HCT116 (cell line): Measurements from ENCODE around the gene PRKN. TPM values are rescaled to one million over a fixed set of nuclear protein-coding genes. Genes with fewer than 3 reads are reported as not detected.

Source experiments
- ATAC-seq: fragments of 200-7000 bp; cut with Tn5 transposase; 2 replicates; pipeline ENCODE4 v1.9.1; 2020; ENCODE audit warnings: mild to moderate bottlenecking, moderate library complexity
- BruUV-seq: library from RNA; stranded (reverse); fragments of 400-500 nt; replicated peaks from 2 replicates; lab custom pipeline; 2021; lab: Mats Ljungman, UMichigan
- CTCF ChIA-PET: fragments of 300-600 bp; sonication (Branson Sonifier 250); formaldehyde crosslinking; loops from one replicate; lab custom pipeline; 2021; ENCODE audit warnings: antibody characterized with exemption; lab: Charles Lee
- POLR2A ChIA-PET: fragments of 300-600, 350-600 bp; sonication (Branson Sonifier 250); formaldehyde crosslinking; loops from one replicate; lab custom pipeline; 2021; ENCODE audit warnings: antibody characterized with exemption; lab: Charles Lee
- RAD21 ChIA-PET, 2 experiments: fragments of 300-600 bp; sonication (Branson Sonifier 250); formaldehyde crosslinking; loops; one replicate each; lab custom pipeline; 2023; ENCODE audit warnings: low total read pairs in 2 of 2; ENCODE audit not compliant: uncharacterized antibody in 2 of 2, unreplicated experiment in 2 of 2, low non-redundant PET in 1 of 2; lab: Charles Lee
- DNase-seq: peaks from one replicate; pipeline ENCODE4 v3.0.0-alpha.2; 2010; ENCODE audit warnings: low read depth, low spot score
- H2AFZ ChIP-seq: fragments of 200-600 bp; shearing (Covaris generic), sonication (generic); 2 replicates; pipeline ENCODE4 v1.6.1; 2017; ENCODE audit warnings: low read depth, mixed run types, mixed read lengths, antibody characterized with exemption, low read length; ENCODE audit not compliant: poor library complexity, severe bottlenecking
- H3K27ac ChIP-seq: 2 replicates; pipeline ENCODE4 v1.5.1; 2012; ENCODE audit warnings: low read depth, low read length
- H3K27me3 ChIP-seq: fragments of 200-600 bp; sonication (generic); 2 replicates; pipeline ENCODE4 v1.6.1; 2016; ENCODE audit warnings: mixed run types, low read length, mixed read lengths; ENCODE audit not compliant: insufficient read depth
- H3K36me3 ChIP-seq, 2 experiments: fragments of 200-500 bp in 1 of 2; fragments of 200-600 bp in 1 of 2; sonication (Bioruptor generic) in 1 of 2; sonication (generic) in 1 of 2; 2 replicates each; pipeline versions ENCODE4 v1.5.1 to v1.6.1; 2014 to 2016; ENCODE audit warnings: low read length in 2 of 2, inconsistent platforms in 1 of 2, mixed read lengths in 1 of 2, mixed run types in 1 of 2; ENCODE audit not compliant: insufficient read depth in 2 of 2, control insufficient read depth in 1 of 2
- H3K4me1 ChIP-seq, 2 experiments: fragments of 200-600 bp in 1 of 2; sonication (generic) in 1 of 2; 2 replicates each; pipeline versions ENCODE4 v1.5.1 to v1.6.1; 2012 to 2017; ENCODE audit warnings: low read length in 2 of 2, inconsistent platforms in 1 of 2, mild to moderate bottlenecking in 1 of 2, mixed read lengths in 1 of 2, mixed run types in 1 of 2, moderate library complexity in 1 of 2; ENCODE audit not compliant: insufficient read depth in 2 of 2, control insufficient read depth in 1 of 2
- H3K4me2 ChIP-seq: fragments of 200-600 bp; sonication (generic); 2 replicates; pipeline ENCODE4 v1.6.1; 2017; ENCODE audit warnings: mixed run types, low read length, mixed read lengths
- H3K4me3 ChIP-seq, 2 experiments: fragments of 200-600 bp in 1 of 2; sonication (generic) in 1 of 2; replicated peaks in 1 of 2; 2 replicates each; pipeline ENCODE4 v1.5.1; 2011 to 2016; ENCODE audit warnings: low read length in 2 of 2, control low read depth in 1 of 2, low read depth in 1 of 2, mild to moderate bottlenecking in 1 of 2, mixed read lengths in 1 of 2, mixed run types in 1 of 2
- H3K79me2 ChIP-seq: fragments of 200-600 bp; sonication (generic); 2 replicates; pipeline ENCODE4 v1.6.1; 2017; ENCODE audit warnings: mild to moderate bottlenecking, mixed run types, low read length, moderate library complexity, mixed read lengths; ENCODE audit not compliant: insufficient read depth
- H3K9ac ChIP-seq: fragments of 200-600 bp; sonication (generic); 2 replicates; pipeline ENCODE4 v1.6.1; 2016; ENCODE audit warnings: low read length, mixed read lengths
- H3K9me2 ChIP-seq: fragments of 200-600 bp; sonication (generic), shearing (Covaris generic); 2 replicates; pipeline ENCODE4 v1.6.1; 2017; ENCODE audit warnings: mixed run types, mild to moderate bottlenecking, moderate library complexity; ENCODE audit not compliant: insufficient read depth
- H3K9me3 ChIP-seq, 2 experiments: fragments of 200-500 bp in 1 of 2; fragments of 200-600 bp in 1 of 2; sonication (Bioruptor generic) in 1 of 2; sonication (generic) in 1 of 2; 2 replicates each; pipeline ENCODE4 v1.6.1; 2014 to 2017; ENCODE audit warnings: low read length in 2 of 2, mixed read lengths in 2 of 2, inconsistent platforms in 1 of 2, low read depth in 1 of 2, mild to moderate bottlenecking in 1 of 2, mixed run types in 1 of 2, moderate library complexity in 1 of 2; ENCODE audit not compliant: control insufficient read depth in 1 of 2, insufficient read depth in 1 of 2
- H4K20me1 ChIP-seq: fragments of 200-600 bp; sonication (generic), shearing (Covaris generic); 2 replicates; pipeline ENCODE4 v1.6.1; 2017; ENCODE audit warnings: mixed run types, mild to moderate bottlenecking, moderate library complexity; ENCODE audit not compliant: insufficient read depth
- CBX3 ChIP-seq: IDR thresholded peaks from 2 replicates; pipeline ENCODE4 v1.6.1; 2012; ENCODE audit warnings: low read depth
- CEBPB ChIP-seq: IDR thresholded peaks from 2 replicates; pipeline ENCODE4 v1.6.1; 2012; ENCODE audit warnings: low read depth
- EZH2 ChIP-seq: fragments of 200-600 bp; sonication (generic); IDR thresholded peaks from 2 replicates; pipeline ENCODE4 v1.6.1; 2017; ENCODE audit warnings: antibody characterized with exemption, mixed run types
- EZH2phosphoT487 ChIP-seq: fragments of 200-600 bp; IDR thresholded peaks from 2 replicates; pipeline ENCODE4 v1.6.1; 2018; ENCODE audit warnings: antibody characterized with exemption, borderline replicate concordance
- FOSL1 ChIP-seq: IDR thresholded peaks from 2 replicates; pipeline ENCODE4 v1.6.1; 2012; ENCODE audit warnings: low read depth
- JUND ChIP-seq: IDR thresholded peaks from 2 replicates; pipeline ENCODE4 v1.6.1; 2012
- POLR2AphosphoS5 ChIP-seq: IDR thresholded peaks from 2 replicates; pipeline ENCODE4 v1.6.1; 2011; ENCODE audit warnings: mild to moderate bottlenecking, low read depth, low read length, moderate library complexity
- YY1 ChIP-seq: IDR thresholded peaks from 2 replicates; pipeline ENCODE4 v1.6.1; 2011; ENCODE audit warnings: low read length, low read depth, moderate library complexity, mild to moderate bottlenecking; ENCODE audit not compliant: insufficient replicate concordance; ENCODE audit errors: extremely low read depth
- intact Hi-C: fragments of 100-400 bp; cut with micrococcal nuclease; formaldehyde crosslinking; loops from 2 replicates; pipeline ENCODE4 v1.10.0; 2022
- total RNA-seq: library from RNA; stranded (reverse); gene quantifications from one replicate; pipeline ENCODE4 v1.2.1, GENCODE V29; 2021; ENCODE audit not compliant: unreplicated experiment
- TF ChIP-seq, protein P1 (sequence below): IDR thresholded peaks from 2 replicates; pipeline ENCODE4 v1.6.1; 2011; ENCODE audit warnings: mild to moderate bottlenecking, low read length, moderate library complexity; ENCODE audit not compliant: insufficient replicate concordance; ENCODE audit errors: extremely low read depth
- TF ChIP-seq, protein P2 (sequence below): IDR thresholded peaks from 2 replicates; pipeline ENCODE4 v1.6.1; 2012
- TF ChIP-seq, protein P3 (sequence below): IDR thresholded peaks from 2 replicates; pipeline ENCODE4 v1.6.1; 2012; ENCODE audit warnings: low read depth

PRKN gene
- total RNA-seq, 1 experiment from 2014 or later, result 2.6 TPM

DNA sequence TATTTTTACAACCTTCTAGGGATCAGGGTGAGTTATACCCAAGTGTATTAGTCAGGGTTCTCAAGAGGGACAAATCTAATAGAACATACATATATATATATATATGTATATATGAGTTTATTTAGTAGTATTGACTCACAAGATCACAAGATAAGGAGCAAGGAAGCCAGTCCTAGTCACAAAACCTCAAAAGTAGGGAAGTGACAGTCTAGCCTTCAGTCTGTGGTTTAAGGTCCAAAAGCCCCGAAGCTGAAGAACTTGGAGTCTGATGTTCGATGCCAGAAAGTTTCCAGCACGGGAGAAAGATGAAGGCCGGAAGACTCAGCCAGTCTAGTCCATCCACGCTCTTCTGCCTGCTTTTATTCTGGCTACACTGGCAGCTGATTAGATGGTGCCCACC is 821.0 kb downstream of the PRKN start:
- Histone ChIP-seq H3K4me3 (no peak overlapping the region), H2AFZ (no peak overlapping the region), H3K79me2 (no peaks in the 10 kb centered on the region), H3K9me3 (no peaks in the 10 kb centered on the region), H3K9ac (no peak overlapping the region), H4K20me1 (no peaks in the 10 kb centered on the region), H3K4me2 (no peak overlapping the region), H3K36me3 (no peaks in the 10 kb centered on the region), H3K27me3 (no peaks in the 10 kb centered on the region), H3K9me2 (no peaks in the 10 kb centered on the region), H3K4me1 (no peaks in the 10 kb centered on the region)
- no peak for ATAC-seq
- ChIA-PET POLR2A (no interaction called here), RAD21 (no interaction called here), CTCF (no interaction called here)
- DNase-seq, result no peak
- no TSS peak for BruUV-seq
- intact Hi-C loops, result no loop called here
- TF ChIP-seq, protein P1, sequence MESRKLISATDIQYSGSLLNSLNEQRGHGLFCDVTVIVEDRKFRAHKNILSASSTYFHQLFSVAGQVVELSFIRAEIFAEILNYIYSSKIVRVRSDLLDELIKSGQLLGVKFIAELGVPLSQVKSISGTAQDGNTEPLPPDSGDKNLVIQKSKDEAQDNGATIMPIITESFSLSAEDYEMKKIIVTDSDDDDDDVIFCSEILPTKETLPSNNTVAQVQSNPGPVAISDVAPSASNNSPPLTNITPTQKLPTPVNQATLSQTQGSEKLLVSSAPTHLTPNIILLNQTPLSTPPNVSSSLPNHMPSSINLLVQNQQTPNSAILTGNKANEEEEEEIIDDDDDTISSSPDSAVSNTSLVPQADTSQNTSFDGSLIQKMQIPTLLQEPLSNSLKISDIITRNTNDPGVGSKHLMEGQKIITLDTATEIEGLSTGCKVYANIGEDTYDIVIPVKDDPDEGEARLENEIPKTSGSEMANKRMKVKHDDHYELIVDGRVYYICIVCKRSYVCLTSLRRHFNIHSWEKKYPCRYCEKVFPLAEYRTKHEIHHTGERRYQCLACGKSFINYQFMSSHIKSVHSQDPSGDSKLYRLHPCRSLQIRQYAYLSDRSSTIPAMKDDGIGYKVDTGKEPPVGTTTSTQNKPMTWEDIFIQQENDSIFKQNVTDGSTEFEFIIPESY, result no peak
- TF ChIP-seq EZH2phosphoT487 (no peak), EZH2 (no peak), CEBPB (no peak), POLR2AphosphoS5 (no peak), JUND (no peak), FOSL1 (no peak), YY1 (no peak), CBX3 (no peak)
- TF ChIP-seq, protein P2, sequence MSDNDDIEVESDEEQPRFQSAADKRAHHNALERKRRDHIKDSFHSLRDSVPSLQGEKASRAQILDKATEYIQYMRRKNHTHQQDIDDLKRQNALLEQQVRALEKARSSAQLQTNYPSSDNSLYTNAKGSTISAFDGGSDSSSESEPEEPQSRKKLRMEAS, result no peak
- TF ChIP-seq, protein P3, sequence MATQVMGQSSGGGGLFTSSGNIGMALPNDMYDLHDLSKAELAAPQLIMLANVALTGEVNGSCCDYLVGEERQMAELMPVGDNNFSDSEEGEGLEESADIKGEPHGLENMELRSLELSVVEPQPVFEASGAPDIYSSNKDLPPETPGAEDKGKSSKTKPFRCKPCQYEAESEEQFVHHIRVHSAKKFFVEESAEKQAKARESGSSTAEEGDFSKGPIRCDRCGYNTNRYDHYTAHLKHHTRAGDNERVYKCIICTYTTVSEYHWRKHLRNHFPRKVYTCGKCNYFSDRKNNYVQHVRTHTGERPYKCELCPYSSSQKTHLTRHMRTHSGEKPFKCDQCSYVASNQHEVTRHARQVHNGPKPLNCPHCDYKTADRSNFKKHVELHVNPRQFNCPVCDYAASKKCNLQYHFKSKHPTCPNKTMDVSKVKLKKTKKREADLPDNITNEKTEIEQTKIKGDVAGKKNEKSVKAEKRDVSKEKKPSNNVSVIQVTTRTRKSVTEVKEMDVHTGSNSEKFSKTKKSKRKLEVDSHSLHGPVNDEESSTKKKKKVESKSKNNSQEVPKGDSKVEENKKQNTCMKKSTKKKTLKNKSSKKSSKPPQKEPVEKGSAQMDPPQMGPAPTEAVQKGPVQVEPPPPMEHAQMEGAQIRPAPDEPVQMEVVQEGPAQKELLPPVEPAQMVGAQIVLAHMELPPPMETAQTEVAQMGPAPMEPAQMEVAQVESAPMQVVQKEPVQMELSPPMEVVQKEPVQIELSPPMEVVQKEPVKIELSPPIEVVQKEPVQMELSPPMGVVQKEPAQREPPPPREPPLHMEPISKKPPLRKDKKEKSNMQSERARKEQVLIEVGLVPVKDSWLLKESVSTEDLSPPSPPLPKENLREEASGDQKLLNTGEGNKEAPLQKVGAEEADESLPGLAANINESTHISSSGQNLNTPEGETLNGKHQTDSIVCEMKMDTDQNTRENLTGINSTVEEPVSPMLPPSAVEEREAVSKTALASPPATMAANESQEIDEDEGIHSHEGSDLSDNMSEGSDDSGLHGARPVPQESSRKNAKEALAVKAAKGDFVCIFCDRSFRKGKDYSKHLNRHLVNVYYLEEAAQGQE, result no peak
- TF ChIP-seq, all 23 proteins: peak for 0
- no peak overlapping the region for H3K27ac ChIP-seq
